GM23338 (cell line): Measurements from ENCODE around the gene PIK3R4. TPM values are rescaled to one million over a fixed set of nuclear protein-coding genes. Genes with fewer than 3 reads are reported as not detected.

Experiments
- ATAC-seq: fragments of 200-7000 bp; cut with Tn5 transposase; 3 replicates; pipeline ENCODE4 v1.9.1; 2020
- DNase-seq: peaks from one replicate; pipeline ENCODE4 v3.0.0-alpha.2; 2015; ENCODE audit warnings: low spot score
- H2AFZ ChIP-seq: fragments of 200-600 bp; sonication (generic); 2 replicates; pipeline ENCODE4 v1.8.0; 2016; ENCODE audit warnings: antibody characterized with exemption, mild to moderate bottlenecking, moderate library complexity
- H3F3A ChIP-seq: fragments of 200-600 bp; sonication (generic); replicated peaks from 2 replicates; pipeline ENCODE4 v1.8.0; 2017; ENCODE audit warnings: antibody characterized with exemption, mixed run types, low read depth
- H3K27ac ChIP-seq: fragments of 200-600 bp; sonication (generic); 2 replicates; pipeline ENCODE4 v1.6.1; 2016; ENCODE audit warnings: low read depth
- H3K27me3 ChIP-seq: fragments of 200-600 bp; sonication (generic); 2 replicates; pipeline ENCODE4 v1.8.0; 2016; ENCODE audit warnings: mild to moderate bottlenecking, mixed run types, moderate library complexity; ENCODE audit not compliant: insufficient read depth
- H3K36me3 ChIP-seq: fragments of 200-600 bp; sonication (generic); 2 replicates; pipeline ENCODE4 v1.8.0; 2016; ENCODE audit warnings: mild to moderate bottlenecking; ENCODE audit not compliant: insufficient read depth
- H3K4me1 ChIP-seq: fragments of 200-600 bp; sonication (generic); 2 replicates; pipeline ENCODE4 v1.8.0; 2016; ENCODE audit warnings: mild to moderate bottlenecking, moderate library complexity; ENCODE audit not compliant: insufficient read depth
- H3K4me2 ChIP-seq: fragments of 200-600 bp; sonication (generic); 2 replicates; pipeline ENCODE4 v1.7.1; 2017; ENCODE audit warnings: mixed run types
- H3K4me3 ChIP-seq: fragments of 200-600 bp; sonication (generic); 2 replicates; pipeline ENCODE4 v1.6.1; 2016; ENCODE audit warnings: mixed run types
- H3K79me2 ChIP-seq: fragments of 200-600 bp; sonication (generic); replicated peaks from 2 replicates; pipeline ENCODE4 v1.8.0; 2017; ENCODE audit warnings: mild to moderate bottlenecking; ENCODE audit not compliant: insufficient read depth
- H3K9me2 ChIP-seq: fragments of 200-600 bp; sonication (generic); 2 replicates; pipeline ENCODE4 v1.8.0; 2017; ENCODE audit not compliant: insufficient read depth
- H4K20me1 ChIP-seq: fragments of 200-600 bp; sonication (generic); replicated peaks from 2 replicates; pipeline ENCODE4 v1.8.0; 2017; ENCODE audit warnings: mild to moderate bottlenecking; ENCODE audit not compliant: insufficient read depth
- H3K27ac Mint-ChIP-seq: 2 replicates; pipeline ENCODE4 v1.8.0; 2020; ENCODE audit warnings: inconsistent platforms, mild to moderate bottlenecking, moderate library complexity, mixed read lengths
- H3K27me3 Mint-ChIP-seq: 3 replicates; pipeline ENCODE4 v1.8.0; 2022; ENCODE audit warnings: low read depth, mild to moderate bottlenecking, moderate library complexity, mixed read lengths, inconsistent platforms; ENCODE audit not compliant: insufficient read depth, poor library complexity
- H3K36me3 Mint-ChIP-seq: 3 replicates; pipeline ENCODE4 v1.8.0; 2021; ENCODE audit warnings: low read depth, mild to moderate bottlenecking, inconsistent platforms, moderate library complexity, mixed read lengths
- H3K4me1 Mint-ChIP-seq: 3 replicates; pipeline ENCODE4 v1.8.0; 2020; ENCODE audit warnings: mild to moderate bottlenecking, inconsistent platforms, mixed read lengths
- H3K4me3 Mint-ChIP-seq: 3 replicates; pipeline ENCODE4 v1.8.0; 2021; ENCODE audit warnings: moderate library complexity, mild to moderate bottlenecking, inconsistent platforms, mixed read lengths
- H3K9me3 Mint-ChIP-seq: 3 replicates; pipeline ENCODE4 v1.8.0; 2020; ENCODE audit warnings: moderate library complexity, mild to moderate bottlenecking, inconsistent platforms, mixed read lengths
- CREB1 ChIP-seq: fragments of 250-450 bp; sonication (Bioruptor Pico); IDR thresholded peaks from 2 replicates; pipeline ENCODE4 v1.5.0; 2020; ENCODE audit warnings: low read depth, mild to moderate bottlenecking, moderate library complexity
- EZH2 ChIP-seq: fragments of 200-600 bp; sonication (generic); IDR thresholded peaks from one replicate; pipeline ENCODE4 v1.8.0; 2017; ENCODE audit warnings: antibody characterized with exemption, mild to moderate bottlenecking, low read depth; ENCODE audit not compliant: unreplicated experiment
- EZH2phosphoT487 ChIP-seq: fragments of 200-600 bp; sonication (generic); IDR thresholded peaks from one replicate; pipeline ENCODE4 v1.8.1; 2018; ENCODE audit warnings: antibody characterized with exemption; ENCODE audit not compliant: unreplicated experiment
- JUNB ChIP-seq: IDR thresholded peaks from one replicate; pipeline ENCODE4 v1.6.1; 2016; ENCODE audit warnings: antibody characterized with exemption; ENCODE audit not compliant: unreplicated experiment
- NANOG ChIP-seq: IDR thresholded peaks from 2 replicates; pipeline ENCODE4 v1.6.1; 2016; ENCODE audit warnings: antibody characterized with exemption, borderline replicate concordance
- POLR2AphosphoS5 ChIP-seq: IDR thresholded peaks from 2 replicates; pipeline ENCODE4 v1.6.1; 2016; ENCODE audit warnings: antibody characterized with exemption, low read depth
- STAT1 ChIP-seq: IDR thresholded peaks from one replicate; pipeline ENCODE4 v1.6.1; 2016; ENCODE audit warnings: antibody characterized with exemption; ENCODE audit not compliant: unreplicated experiment
- ZNF114 ChIP-seq: fragments of 250-450 bp; sonication (Bioruptor Pico); IDR thresholded peaks from 2 replicates; pipeline ENCODE4 v1.5.0; 2020; ENCODE audit warnings: mild to moderate bottlenecking, moderate library complexity
- ZNF331 ChIP-seq: fragments of 250-450 bp; sonication (Bioruptor Pico); IDR thresholded peaks from 2 replicates; pipeline ENCODE4 v1.5.0; 2020; ENCODE audit warnings: low read depth, mild to moderate bottlenecking, moderate library complexity
- polyA plus RNA-seq: library from polyadenylated mRNA; unstranded; fragments of >200 nt; fragmentation: Nextera tagmentation; extraction: Ambion mirVana; gene quantifications from 2 replicates; pipeline ENCODE4 v1.2.1, GENCODE V29; 2016
- total RNA-seq: library from RNA; depleted of rRNA; stranded (reverse); fragments of >200 nt; shearing (Covaris generic); gene quantifications from 2 replicates; pipeline ENCODE4 v1.2.3, GENCODE V29; 2014
- TF ChIP-seq, protein P1 (sequence below), 2 experiments: fragments of 200-600 bp in 1 of 2; sonication (generic) in 1 of 2; conservative IDR thresholded peaks; 2 replicates each; pipeline versions ENCODE4 v1.5.1 to v1.6.1; 2016 to 2017; ENCODE audit warnings: antibody characterized with exemption in 2 of 2, low read depth in 2 of 2, mild to moderate bottlenecking in 2 of 2, moderate library complexity in 1 of 2
- TF ChIP-seq, protein P2 (sequence below): IDR thresholded peaks from one replicate; pipeline ENCODE4 v1.6.1; 2018; ENCODE audit warnings: antibody characterized with exemption; ENCODE audit not compliant: unreplicated experiment
- TF ChIP-seq, protein P3 (sequence below): fragments of 250-450 bp; sonication (Bioruptor Pico); IDR thresholded peaks from 2 replicates; pipeline ENCODE4 v1.5.0; 2020; ENCODE audit warnings: mild to moderate bottlenecking, moderate library complexity
- TF ChIP-seq, protein P4 (sequence below): IDR thresholded peaks from 2 replicates; pipeline ENCODE4 v1.6.1; 2016; ENCODE audit warnings: antibody characterized with exemption

The PIK3R4 gene
- total and polyA plus RNA-seq, 2 experiments from 2014 or later = 48.8 to 65.1 TPM

DNA sequence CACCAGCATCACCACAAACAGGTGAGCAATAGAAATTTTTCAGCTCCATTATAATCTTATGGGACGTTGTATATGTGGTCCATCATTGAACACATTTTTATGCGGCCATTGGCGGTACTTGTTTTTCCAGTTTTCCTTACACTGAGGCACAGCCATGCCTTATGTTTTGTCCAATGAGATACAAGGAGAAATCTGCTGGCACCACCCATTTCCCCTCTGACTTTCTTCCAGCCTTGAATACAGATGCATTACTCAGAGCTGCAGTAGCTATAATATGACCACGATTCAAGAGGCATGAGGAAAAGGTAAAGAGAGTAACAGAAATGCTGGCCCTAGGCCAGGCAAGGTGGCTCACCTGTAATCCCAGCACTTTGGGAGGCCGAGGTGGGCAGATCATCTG, 9.0 kb upstream of the PIK3R4 start:
- H3K4me3 Mint-ChIP-seq = no peak overlapping the region

More for the DNA sequence above, 9.0 kb upstream of the PIK3R4 start:
- no peak overlapping the region for H3K27ac Mint-ChIP-seq
- H3K4me1 Mint-ChIP-seq = no peaks in the 10 kb centered on the region
- no peaks in the 10 kb centered on the region for H4K20me1 ChIP-seq
- no peaks in the 10 kb centered on the region for H3K9me2 ChIP-seq
- no peaks in the 10 kb centered on the region for H3K27me3 Mint-ChIP-seq
- DNase-seq = peak; percentile 5
- H3K9me3 Mint-ChIP-seq = no peaks in the 10 kb centered on the region
- TF ChIP-seq NANOG = no peak
- TF ChIP-seq, protein P1, sequence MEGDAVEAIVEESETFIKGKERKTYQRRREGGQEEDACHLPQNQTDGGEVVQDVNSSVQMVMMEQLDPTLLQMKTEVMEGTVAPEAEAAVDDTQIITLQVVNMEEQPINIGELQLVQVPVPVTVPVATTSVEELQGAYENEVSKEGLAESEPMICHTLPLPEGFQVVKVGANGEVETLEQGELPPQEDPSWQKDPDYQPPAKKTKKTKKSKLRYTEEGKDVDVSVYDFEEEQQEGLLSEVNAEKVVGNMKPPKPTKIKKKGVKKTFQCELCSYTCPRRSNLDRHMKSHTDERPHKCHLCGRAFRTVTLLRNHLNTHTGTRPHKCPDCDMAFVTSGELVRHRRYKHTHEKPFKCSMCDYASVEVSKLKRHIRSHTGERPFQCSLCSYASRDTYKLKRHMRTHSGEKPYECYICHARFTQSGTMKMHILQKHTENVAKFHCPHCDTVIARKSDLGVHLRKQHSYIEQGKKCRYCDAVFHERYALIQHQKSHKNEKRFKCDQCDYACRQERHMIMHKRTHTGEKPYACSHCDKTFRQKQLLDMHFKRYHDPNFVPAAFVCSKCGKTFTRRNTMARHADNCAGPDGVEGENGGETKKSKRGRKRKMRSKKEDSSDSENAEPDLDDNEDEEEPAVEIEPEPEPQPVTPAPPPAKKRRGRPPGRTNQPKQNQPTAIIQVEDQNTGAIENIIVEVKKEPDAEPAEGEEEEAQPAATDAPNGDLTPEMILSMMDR (conservative IDR thresholded peaks at IDR 0.05; ENCODE audit: low read depth in 2 of 2) = no peak
- TF ChIP-seq ZNF114 (CRISPR knock-in tag) = no peak
- TF ChIP-seq, protein P2, sequence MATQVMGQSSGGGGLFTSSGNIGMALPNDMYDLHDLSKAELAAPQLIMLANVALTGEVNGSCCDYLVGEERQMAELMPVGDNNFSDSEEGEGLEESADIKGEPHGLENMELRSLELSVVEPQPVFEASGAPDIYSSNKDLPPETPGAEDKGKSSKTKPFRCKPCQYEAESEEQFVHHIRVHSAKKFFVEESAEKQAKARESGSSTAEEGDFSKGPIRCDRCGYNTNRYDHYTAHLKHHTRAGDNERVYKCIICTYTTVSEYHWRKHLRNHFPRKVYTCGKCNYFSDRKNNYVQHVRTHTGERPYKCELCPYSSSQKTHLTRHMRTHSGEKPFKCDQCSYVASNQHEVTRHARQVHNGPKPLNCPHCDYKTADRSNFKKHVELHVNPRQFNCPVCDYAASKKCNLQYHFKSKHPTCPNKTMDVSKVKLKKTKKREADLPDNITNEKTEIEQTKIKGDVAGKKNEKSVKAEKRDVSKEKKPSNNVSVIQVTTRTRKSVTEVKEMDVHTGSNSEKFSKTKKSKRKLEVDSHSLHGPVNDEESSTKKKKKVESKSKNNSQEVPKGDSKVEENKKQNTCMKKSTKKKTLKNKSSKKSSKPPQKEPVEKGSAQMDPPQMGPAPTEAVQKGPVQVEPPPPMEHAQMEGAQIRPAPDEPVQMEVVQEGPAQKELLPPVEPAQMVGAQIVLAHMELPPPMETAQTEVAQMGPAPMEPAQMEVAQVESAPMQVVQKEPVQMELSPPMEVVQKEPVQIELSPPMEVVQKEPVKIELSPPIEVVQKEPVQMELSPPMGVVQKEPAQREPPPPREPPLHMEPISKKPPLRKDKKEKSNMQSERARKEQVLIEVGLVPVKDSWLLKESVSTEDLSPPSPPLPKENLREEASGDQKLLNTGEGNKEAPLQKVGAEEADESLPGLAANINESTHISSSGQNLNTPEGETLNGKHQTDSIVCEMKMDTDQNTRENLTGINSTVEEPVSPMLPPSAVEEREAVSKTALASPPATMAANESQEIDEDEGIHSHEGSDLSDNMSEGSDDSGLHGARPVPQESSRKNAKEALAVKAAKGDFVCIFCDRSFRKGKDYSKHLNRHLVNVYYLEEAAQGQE = no peak
- TF ChIP-seq, protein P3, sequence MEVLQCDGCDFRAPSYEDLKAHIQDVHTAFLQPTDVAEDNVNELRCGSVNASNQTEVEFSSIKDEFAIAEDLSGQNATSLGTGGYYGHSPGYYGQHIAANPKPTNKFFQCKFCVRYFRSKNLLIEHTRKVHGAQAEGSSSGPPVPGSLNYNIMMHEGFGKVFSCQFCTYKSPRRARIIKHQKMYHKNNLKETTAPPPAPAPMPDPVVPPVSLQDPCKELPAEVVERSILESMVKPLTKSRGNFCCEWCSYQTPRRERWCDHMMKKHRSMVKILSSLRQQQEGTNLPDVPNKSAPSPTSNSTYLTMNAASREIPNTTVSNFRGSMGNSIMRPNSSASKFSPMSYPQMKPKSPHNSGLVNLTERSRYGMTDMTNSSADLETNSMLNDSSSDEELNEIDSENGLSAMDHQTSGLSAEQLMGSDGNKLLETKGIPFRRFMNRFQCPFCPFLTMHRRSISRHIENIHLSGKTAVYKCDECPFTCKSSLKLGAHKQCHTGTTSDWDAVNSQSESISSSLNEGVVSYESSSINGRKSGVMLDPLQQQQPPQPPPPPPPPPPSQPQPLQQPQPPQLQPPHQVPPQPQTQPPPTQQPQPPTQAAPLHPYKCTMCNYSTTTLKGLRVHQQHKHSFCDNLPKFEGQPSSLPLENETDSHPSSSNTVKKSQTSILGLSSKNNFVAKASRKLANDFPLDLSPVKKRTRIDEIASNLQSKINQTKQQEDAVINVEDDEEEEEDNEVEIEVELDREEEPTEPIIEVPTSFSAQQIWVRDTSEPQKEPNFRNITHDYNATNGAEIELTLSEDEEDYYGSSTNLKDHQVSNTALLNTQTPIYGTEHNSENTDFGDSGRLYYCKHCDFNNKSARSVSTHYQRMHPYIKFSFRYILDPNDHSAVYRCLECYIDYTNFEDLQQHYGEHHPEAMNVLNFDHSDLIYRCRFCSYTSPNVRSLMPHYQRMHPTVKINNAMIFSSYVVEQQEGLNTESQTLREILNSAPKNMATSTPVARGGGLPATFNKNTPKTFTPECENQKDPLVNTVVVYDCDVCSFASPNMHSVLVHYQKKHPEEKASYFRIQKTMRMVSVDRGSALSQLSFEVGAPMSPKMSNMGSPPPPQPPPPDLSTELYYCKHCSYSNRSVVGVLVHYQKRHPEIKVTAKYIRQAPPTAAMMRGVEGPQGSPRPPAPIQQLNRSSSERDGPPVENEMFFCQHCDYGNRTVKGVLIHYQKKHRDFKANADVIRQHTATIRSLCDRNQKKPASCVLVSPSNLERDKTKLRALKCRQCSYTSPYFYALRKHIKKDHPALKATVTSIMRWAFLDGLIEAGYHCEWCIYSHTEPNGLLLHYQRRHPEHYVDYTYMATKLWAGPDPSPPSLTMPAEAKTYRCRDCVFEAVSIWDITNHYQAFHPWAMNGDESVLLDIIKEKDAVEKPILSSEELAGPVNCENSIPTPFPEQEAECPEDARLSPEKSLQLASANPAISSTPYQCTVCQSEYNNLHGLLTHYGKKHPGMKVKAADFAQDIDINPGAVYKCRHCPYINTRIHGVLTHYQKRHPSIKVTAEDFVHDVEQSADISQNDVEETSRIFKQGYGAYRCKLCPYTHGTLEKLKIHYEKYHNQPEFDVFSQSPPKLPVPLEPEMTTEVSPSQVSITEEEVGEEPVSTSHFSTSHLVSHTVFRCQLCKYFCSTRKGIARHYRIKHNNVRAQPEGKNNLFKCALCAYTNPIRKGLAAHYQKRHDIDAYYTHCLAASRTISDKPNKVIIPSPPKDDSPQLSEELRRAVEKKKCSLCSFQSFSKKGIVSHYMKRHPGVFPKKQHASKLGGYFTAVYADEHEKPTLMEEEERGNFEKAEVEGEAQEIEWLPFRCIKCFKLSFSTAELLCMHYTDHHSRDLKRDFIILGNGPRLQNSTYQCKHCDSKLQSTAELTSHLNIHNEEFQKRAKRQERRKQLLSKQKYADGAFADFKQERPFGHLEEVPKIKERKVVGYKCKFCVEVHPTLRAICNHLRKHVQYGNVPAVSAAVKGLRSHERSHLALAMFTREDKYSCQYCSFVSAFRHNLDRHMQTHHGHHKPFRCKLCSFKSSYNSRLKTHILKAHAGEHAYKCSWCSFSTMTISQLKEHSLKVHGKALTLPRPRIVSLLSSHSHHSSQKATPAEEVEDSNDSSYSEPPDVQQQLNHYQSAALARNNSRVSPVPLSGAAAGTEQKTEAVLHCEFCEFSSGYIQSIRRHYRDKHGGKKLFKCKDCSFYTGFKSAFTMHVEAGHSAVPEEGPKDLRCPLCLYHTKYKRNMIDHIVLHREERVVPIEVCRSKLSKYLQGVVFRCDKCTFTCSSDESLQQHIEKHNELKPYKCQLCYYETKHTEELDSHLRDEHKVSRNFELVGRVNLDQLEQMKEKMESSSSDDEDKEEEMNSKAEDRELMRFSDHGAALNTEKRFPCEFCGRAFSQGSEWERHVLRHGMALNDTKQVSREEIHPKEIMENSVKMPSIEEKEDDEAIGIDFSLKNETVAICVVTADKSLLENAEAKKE (CRISPR knock-in tag) = no peak
- TF ChIP-seq EZH2phosphoT487 = no peak
- TF ChIP-seq ZNF331 (CRISPR knock-in tag) = no peak
- TF ChIP-seq, protein P4, sequence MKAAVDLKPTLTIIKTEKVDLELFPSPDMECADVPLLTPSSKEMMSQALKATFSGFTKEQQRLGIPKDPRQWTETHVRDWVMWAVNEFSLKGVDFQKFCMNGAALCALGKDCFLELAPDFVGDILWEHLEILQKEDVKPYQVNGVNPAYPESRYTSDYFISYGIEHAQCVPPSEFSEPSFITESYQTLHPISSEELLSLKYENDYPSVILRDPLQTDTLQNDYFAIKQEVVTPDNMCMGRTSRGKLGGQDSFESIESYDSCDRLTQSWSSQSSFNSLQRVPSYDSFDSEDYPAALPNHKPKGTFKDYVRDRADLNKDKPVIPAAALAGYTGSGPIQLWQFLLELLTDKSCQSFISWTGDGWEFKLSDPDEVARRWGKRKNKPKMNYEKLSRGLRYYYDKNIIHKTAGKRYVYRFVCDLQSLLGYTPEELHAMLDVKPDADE = no peak
- no peak for TF ChIP-seq STAT1
- TF ChIP-seq EZH2 = no peak
- no peak for TF ChIP-seq CREB1 (CRISPR knock-in tag)
- no peak for TF ChIP-seq JUNB
- TF ChIP-seq POLR2AphosphoS5 = no peak
- H2AFZ ChIP-seq = no peak overlapping the region
- no peaks in the 10 kb centered on the region for H3K27me3 ChIP-seq
- H3K4me3 ChIP-seq = no peak overlapping the region
- no peak overlapping the region for H3K4me2 ChIP-seq
- H3K27ac ChIP-seq = no peak overlapping the region
- H3K36me3 Mint-ChIP-seq = no peaks in the 10 kb centered on the region
- no peaks in the 10 kb centered on the region for H3K36me3 ChIP-seq
- H3K79me2 ChIP-seq = no peaks in the 10 kb centered on the region
- no peak for ATAC-seq
- no peaks in the 10 kb centered on the region for H3F3A ChIP-seq
- H3K4me1 ChIP-seq = no peaks in the 10 kb centered on the region
